ENCODE measurements around the gene CCDC68. TPM values are rescaled to one million over a fixed set of nuclear protein-coding genes. Genes with fewer than 3 reads are reported as not detected.

CCDC68 gene
- total and polyA plus RNA-seq, 2 of the 13 experiments (the other 11 are each of a cell fraction or from before 2014, with no cell fraction given) = 4.6 to 13.3 TPM

DNA sequence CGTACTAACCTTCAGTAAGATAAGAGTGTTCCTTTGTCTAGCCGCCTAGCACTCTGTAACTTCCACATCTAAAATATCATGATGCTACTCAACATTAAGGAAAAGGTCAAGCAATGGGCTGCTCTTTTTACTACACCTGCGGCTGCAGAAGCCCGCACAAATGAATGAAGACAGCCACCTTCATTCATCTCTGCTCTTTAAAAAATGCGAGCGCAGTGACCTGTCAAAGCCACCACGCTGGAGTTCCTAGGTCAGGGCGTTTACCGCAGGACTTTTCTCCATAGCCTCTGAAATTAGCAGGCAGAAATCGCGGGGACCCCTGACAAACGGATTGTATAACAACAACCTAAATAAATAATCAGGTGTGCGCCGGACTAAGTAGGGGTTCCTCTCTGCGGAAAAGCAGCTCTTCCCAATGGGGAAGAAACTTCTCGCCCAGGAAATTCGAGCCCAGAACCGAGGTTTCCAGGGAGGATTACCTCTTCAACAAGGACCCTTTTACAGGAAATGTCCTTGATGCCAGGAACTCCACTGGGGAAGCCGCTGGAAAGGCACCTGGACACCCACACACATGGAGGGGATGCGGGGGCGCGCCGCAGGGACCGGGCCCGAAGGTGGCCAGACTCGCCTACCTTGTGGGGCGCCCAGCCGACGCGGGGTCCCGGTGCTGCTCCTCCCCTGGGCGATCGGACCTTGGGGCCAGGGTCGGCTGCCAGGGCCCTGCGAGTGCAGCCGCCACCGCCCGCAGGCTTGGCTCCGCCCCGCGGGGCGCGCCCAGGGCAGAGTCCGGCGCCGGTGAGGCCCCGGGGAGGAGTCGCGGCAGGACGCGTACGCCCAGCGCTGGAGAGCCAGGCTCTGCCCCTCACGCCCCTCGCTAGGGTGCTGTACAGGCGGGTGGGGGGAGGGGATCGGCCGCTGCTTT lies at the start of gene CCDC68 (continued):
- TF ChIP-seq, protein P1, sequence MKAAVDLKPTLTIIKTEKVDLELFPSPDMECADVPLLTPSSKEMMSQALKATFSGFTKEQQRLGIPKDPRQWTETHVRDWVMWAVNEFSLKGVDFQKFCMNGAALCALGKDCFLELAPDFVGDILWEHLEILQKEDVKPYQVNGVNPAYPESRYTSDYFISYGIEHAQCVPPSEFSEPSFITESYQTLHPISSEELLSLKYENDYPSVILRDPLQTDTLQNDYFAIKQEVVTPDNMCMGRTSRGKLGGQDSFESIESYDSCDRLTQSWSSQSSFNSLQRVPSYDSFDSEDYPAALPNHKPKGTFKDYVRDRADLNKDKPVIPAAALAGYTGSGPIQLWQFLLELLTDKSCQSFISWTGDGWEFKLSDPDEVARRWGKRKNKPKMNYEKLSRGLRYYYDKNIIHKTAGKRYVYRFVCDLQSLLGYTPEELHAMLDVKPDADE (CRISPR knock-in tag; IDR thresholded peaks at IDR 0.05) = no peak
- peak; percentile 75; the same call in 1 of the 2 replicates for TF ChIP-seq ZFP91 (CRISPR knock-in tag; IDR thresholded peaks at IDR 0.05; ENCODE audit: borderline replicate concordance)
- no peak for TF ChIP-seq ATF4 (CRISPR knock-in tag; IDR thresholded peaks at IDR 0.05)
- TF ChIP-seq RFXANK (CRISPR knock-in tag; IDR thresholded peaks at IDR 0.05) = no peak
- TF ChIP-seq, protein P2, sequence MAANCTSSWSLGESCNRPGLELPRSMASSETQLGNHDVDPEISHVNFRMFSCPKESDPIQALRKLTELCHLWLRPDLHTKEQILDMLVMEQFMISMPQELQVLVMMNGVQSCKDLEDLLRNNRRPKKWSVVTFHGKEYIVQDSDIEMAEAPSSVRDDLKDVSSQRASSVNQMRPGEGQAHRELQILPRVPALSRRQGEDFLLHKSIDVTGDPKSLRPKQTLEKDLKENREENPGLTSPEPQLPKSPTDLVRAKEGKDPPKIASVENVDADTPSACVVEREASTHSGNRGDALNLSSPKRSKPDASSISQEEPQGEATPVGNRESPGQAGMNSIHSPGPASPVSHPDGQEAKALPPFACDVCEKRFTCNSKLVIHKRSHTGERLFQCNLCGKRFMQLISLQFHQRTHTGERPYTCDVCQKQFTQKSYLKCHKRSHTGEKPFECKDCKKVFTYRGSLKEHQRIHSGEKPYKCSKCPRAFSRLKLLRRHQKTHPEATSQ (CRISPR knock-in tag; IDR thresholded peaks at IDR 0.05; ENCODE audit: borderline replicate concordance) = no peak
- no peak for TF ChIP-seq ZNF672 (CRISPR knock-in tag; IDR thresholded peaks at IDR 0.05)
- no peak for TF ChIP-seq ZNF292 (CRISPR knock-in tag; IDR thresholded peaks at IDR 0.05; ENCODE audit: borderline replicate concordance, low read depth)
- TF ChIP-seq MLXIP (CRISPR knock-in tag; IDR thresholded peaks at IDR 0.05; ENCODE audit: borderline replicate concordance) = no peak
- no peak for TF ChIP-seq ZNF781 (CRISPR knock-in tag; IDR thresholded peaks at IDR 0.05; ENCODE audit: borderline replicate concordance, not compliant biosample characterization)
- no peak for TF ChIP-seq FOXO1 (CRISPR knock-in tag; IDR thresholded peaks at IDR 0.05)
- TF ChIP-seq HNF4A (CRISPR knock-in tag; IDR thresholded peaks at IDR 0.05) = peak; percentile 42; the same call in 1 of the 2 replicates
- TF ChIP-seq JUN (CRISPR knock-in tag; IDR thresholded peaks at IDR 0.05) = no peak
- TF ChIP-seq ZFP62 (CRISPR knock-in tag; IDR thresholded peaks at IDR 0.05) = no peak
- 0 out of 2 replicates have a peak, but pooled peaks have one; percentile 74 for TF ChIP-seq ZNF713 (CRISPR knock-in tag; IDR thresholded peaks at IDR 0.05)
- 0 out of 2 replicates have a peak, but pooled peaks have one; percentile 28 for TF ChIP-seq ZNF749 (CRISPR knock-in tag; IDR thresholded peaks at IDR 0.05; ENCODE audit: borderline replicate concordance)
- TF ChIP-seq, protein P3, sequence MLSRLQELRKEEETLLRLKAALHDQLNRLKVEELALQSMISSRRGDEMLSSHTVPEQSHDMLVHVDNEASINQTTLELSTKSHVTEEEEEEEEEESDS (CRISPR knock-in tag; IDR thresholded peaks at IDR 0.05; ENCODE audit: borderline replicate concordance) = no peak
- 0 out of 2 replicates have a peak, but pooled peaks have one; percentile 20 for TF ChIP-seq MEIS2 (CRISPR knock-in tag; IDR thresholded peaks at IDR 0.05)
- no peak for TF ChIP-seq EEA1 (CRISPR knock-in tag; IDR thresholded peaks at IDR 0.05; ENCODE audit: borderline replicate concordance)
- TF ChIP-seq HOXA5 (CRISPR knock-in tag; IDR thresholded peaks at IDR 0.05) = 0 out of 2 replicates have a peak, but pooled peaks have one; percentile 33
- no peak for TF ChIP-seq SNAPC2 (CRISPR knock-in tag; IDR thresholded peaks at IDR 0.05)

Data from HepG2 (cell line).